Suprapubic skin (tissue), 4 donors: Measurements from ENCODE around the gene LRRC70. TPM values are rescaled to one million over a fixed set of nuclear protein-coding genes. Genes with fewer than 3 reads are reported as not detected.
"Not testable (repeated sequence)": the region's sequence is repeated elsewhere in the genome, so short reads cannot be mapped to it uniquely, and the experiment has no call there.

Experiments used
- DNase-seq, 2 donors: peaks; one replicate each; pipeline ENCODE4 v3.0.0-alpha.2; 2019; ENCODE audit warnings: low spot score in 2 of 2
- H3K27ac ChIP-seq: fragments of 200-600 bp; sonication (generic); one replicate; pipeline ENCODE4 v1.5.1; 2019
- H3K27me3 ChIP-seq: fragments of 200-600 bp; sonication (generic); one replicate; pipeline ENCODE4 v1.5.1; 2019
- H3K36me3 ChIP-seq: fragments of 200-600 bp; sonication (generic); one replicate; pipeline ENCODE4 v1.5.1; 2019
- H3K4me1 ChIP-seq: fragments of 200-600 bp; sonication (generic); one replicate; pipeline ENCODE4 v1.5.1; 2019
- H3K4me3 ChIP-seq: fragments of 200-600 bp; sonication (generic); one replicate; pipeline ENCODE4 v1.5.1; 2019; ENCODE audit warnings: mild to moderate bottlenecking
- H3K9me3 ChIP-seq: fragments of 200-600 bp; sonication (generic); one replicate; pipeline ENCODE4 v1.5.1; 2019
- EP300 ChIP-seq: sonication (generic); formaldehyde crosslinking; IDR thresholded peaks from one replicate; pipeline ENCODE4 v1.6.1; 2017; ENCODE audit warnings: antibody characterized with exemption
- POLR2A ChIP-seq, 2 donors: fragments of 450-650 bp; IDR thresholded peaks; one replicate each; pipeline ENCODE4 v1.6.1; 2017; ENCODE audit warnings: antibody characterized with exemption in 2 of 2, mild to moderate bottlenecking in 2 of 2, moderate library complexity in 2 of 2
- POLR2AphosphoS5 ChIP-seq, 3 donors: sonication (generic); formaldehyde crosslinking; IDR thresholded peaks; one replicate each; pipeline ENCODE4 v1.6.1; 2017; ENCODE audit warnings: antibody characterized with exemption in 3 of 3
- whole genome bisulfite sequencing: methylation state at CpG from one replicate; pipeline ENCODE4 v1.1.5; 2018; 5-methylcytosine and 5-hydroxymethylcytosine counted together
- total RNA-seq, 4 donors: library from RNA; depleted of rRNA; stranded (reverse); fragments of >200 nt; gene quantifications; one replicate each; pipeline ENCODE4 v1.1.0, GENCODE V29; 2016
- TF ChIP-seq, protein P1 (sequence below), 2 donors: fragments of 200-600 bp in 1 of 2; fragments of 450-650 bp in 1 of 2; sonication (generic) in 1 of 2; IDR thresholded peaks; one replicate each; pipeline ENCODE4 v1.5.1; 2016 to 2019; ENCODE audit warnings: antibody characterized with exemption in 2 of 2, mild to moderate bottlenecking in 1 of 2, moderate library complexity in 1 of 2

The LRRC70 gene
- total RNA-seq, 4 donors from 2014 or later = 1.8 to 6.1 (median 2.9) TPM

DNA sequence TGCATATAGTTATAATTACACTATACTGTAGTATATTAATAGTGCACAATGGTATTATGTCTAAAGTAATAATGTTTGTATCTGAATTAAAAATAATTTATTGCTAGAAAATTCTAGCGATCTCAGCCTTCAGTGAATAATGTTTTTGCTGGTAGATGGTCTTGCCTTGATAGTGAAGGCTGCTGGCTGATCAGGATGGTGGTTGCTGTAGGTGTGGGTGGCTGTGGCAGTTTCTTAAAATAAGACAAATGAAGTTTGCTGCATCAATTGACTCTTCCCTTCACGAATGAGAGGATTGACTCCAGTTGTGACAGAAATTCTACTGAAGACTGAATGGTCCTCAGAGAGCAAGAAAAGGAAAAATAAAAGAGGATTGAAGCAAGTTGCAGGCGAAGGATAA, 19.7 kb upstream of the LRRC70 start:
- H3K4me1 ChIP-seq = no peaks in the 10 kb centered on the region
- no peak for DNase-seq
- no peak overlapping the region for H3K27ac ChIP-seq
- 97% methylated on average over 3 of the region's 3 CpGs for WGBS
- H3K27me3 ChIP-seq = no peaks in the 10 kb centered on the region
- no peaks in the 10 kb centered on the region for H3K9me3 ChIP-seq
- TF ChIP-seq POLR2A (IDR thresholded peaks at IDR 0.05) (no peak), EP300 (no peak), POLR2AphosphoS5 (IDR thresholded peaks at IDR 0.05) (no peak)
- TF ChIP-seq, protein P1, sequence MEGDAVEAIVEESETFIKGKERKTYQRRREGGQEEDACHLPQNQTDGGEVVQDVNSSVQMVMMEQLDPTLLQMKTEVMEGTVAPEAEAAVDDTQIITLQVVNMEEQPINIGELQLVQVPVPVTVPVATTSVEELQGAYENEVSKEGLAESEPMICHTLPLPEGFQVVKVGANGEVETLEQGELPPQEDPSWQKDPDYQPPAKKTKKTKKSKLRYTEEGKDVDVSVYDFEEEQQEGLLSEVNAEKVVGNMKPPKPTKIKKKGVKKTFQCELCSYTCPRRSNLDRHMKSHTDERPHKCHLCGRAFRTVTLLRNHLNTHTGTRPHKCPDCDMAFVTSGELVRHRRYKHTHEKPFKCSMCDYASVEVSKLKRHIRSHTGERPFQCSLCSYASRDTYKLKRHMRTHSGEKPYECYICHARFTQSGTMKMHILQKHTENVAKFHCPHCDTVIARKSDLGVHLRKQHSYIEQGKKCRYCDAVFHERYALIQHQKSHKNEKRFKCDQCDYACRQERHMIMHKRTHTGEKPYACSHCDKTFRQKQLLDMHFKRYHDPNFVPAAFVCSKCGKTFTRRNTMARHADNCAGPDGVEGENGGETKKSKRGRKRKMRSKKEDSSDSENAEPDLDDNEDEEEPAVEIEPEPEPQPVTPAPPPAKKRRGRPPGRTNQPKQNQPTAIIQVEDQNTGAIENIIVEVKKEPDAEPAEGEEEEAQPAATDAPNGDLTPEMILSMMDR (IDR thresholded peaks at IDR 0.05) = no peak
- no peak overlapping the region for H3K4me3 ChIP-seq
- H3K36me3 ChIP-seq = peaks cover 4% of the 10 kb centered on the region

DNA sequence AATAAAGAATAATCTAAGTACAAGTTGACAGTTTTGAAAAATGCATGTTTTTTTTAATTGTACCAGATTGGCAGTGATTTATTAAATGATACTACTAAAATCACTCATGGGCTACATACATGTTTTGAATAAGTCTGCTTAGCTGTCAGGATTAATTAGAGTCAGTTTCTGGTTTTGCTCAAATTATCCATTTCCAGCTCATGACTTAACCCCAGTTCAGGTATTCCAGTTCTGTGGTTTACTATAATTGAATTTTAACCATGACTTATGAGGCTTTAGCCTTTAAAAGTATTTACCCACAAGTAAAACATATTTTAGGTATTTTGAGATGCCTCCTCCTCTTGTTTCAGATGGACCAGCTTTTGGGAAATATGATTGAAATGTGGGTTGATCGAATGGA, 17.8 kb upstream of the LRRC70 start:
- 95% methylated on average over 1 of the region's 1 CpG for WGBS

DNA sequence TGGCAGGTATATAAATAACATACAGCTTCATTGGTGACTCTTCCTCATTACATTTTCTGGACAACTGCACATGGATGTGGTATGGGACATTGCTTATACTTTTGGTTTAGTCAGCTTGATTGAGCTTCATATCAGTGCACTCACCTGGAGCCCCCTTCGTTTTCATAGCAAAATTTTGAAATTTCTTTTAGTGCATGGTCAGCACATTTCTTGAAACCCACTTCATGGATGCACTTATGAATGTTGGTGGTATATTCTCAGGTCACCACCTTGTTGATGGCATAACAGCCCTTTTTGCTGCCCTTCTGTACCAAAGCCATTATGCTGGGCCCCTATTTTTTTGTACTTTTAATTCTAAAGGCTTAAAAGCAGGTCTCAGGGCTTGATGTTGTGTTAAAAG, 16.7 kb upstream of the LRRC70 start:
- H3K27ac ChIP-seq = no peak overlapping the region
- no peak for DNase-seq
- H3K9me3 ChIP-seq = no peaks in the 10 kb centered on the region
- peaks cover 15% of the 10 kb centered on the region for H3K36me3 ChIP-seq
- no peaks in the 10 kb centered on the region for H3K4me1 ChIP-seq
- no peak overlapping the region for H3K4me3 ChIP-seq
- no peaks in the 10 kb centered on the region for H3K27me3 ChIP-seq
- 96% methylated on average over 1 of the region's 1 CpG for WGBS
- no peak for TF ChIP-seq POLR2AphosphoS5 (IDR thresholded peaks at IDR 0.05)
- TF ChIP-seq POLR2A (IDR thresholded peaks at IDR 0.05) = no peak
- TF ChIP-seq, protein P1 (IDR thresholded peaks at IDR 0.05) = no peak
- TF ChIP-seq EP300 = no peak

More for the DNA sequence above, 17.8 kb upstream of the LRRC70 start:
- Histone ChIP-seq H3K27me3 (no peaks in the 10 kb centered on the region), H3K27ac (no peak overlapping the region), H3K36me3 (peaks cover 6% of the 10 kb centered on the region), H3K4me3 (no peak overlapping the region), H3K4me1 (no peaks in the 10 kb centered on the region), H3K9me3 (no peaks in the 10 kb centered on the region)
- no peak for DNase-seq
- no peak for TF ChIP-seq EP300
- no peak for TF ChIP-seq POLR2AphosphoS5 (IDR thresholded peaks at IDR 0.05)
- no peak for TF ChIP-seq POLR2A (IDR thresholded peaks at IDR 0.05)
- TF ChIP-seq, protein P1 (IDR thresholded peaks at IDR 0.05) = no peak

DNA sequence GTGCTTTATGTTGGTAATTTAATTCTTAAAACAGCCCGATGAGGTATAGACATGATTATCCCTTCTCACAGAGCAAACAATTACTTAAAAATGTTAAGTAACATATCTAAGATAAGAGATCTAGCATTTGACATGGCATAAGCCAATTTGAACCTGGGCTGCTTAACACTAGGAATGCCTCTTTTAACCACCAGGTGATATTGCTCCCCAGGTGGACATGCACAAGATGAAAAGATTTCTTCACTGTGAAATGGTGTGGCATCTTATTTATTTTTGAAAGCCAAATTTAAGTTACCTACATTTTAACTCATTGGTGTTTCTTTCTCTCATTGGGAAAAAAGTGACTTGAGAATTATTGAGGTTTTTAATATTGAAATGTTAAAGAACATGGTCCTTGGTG, 15.8 kb upstream of the LRRC70 start:
- H3K36me3 ChIP-seq = peaks cover 22% of the 10 kb centered on the region
- H3K27ac ChIP-seq = no peak overlapping the region
- 94% methylated on average over 1 of the region's 1 CpG for WGBS
- no peak for TF ChIP-seq EP300
- TF ChIP-seq POLR2A (IDR thresholded peaks at IDR 0.05) = no peak
- TF ChIP-seq, protein P1 (IDR thresholded peaks at IDR 0.05) = no peak
- TF ChIP-seq POLR2AphosphoS5 (IDR thresholded peaks at IDR 0.05) = no peak
- DNase-seq = no peak
- no peaks in the 10 kb centered on the region for H3K4me1 ChIP-seq
- H3K4me3 ChIP-seq = no peak overlapping the region
- H3K27me3 ChIP-seq = no peaks in the 10 kb centered on the region
- H3K9me3 ChIP-seq = no peaks in the 10 kb centered on the region

DNA sequence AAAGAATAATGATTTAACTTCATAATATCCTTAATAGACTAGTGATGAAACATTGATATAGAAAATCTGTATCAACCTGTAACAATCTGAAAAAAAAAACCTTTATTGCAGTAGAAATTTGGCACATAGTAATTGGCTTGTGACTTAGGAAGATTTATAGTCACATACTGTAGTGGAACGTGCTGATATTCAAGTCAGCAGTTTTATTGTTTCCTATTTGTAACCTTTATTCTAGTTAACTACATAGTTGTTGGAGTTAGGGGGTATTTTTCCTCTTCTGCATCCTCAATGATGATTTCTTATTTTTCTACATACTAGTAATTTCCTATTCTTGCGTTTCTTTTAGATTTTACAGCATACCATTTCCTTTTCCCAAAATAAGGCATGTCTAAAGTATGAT, 14.5 kb upstream of the LRRC70 start:
- 54% methylated on average over 2 of the region's 2 CpGs for WGBS
- H3K9me3 ChIP-seq = no peaks in the 10 kb centered on the region

DNA sequence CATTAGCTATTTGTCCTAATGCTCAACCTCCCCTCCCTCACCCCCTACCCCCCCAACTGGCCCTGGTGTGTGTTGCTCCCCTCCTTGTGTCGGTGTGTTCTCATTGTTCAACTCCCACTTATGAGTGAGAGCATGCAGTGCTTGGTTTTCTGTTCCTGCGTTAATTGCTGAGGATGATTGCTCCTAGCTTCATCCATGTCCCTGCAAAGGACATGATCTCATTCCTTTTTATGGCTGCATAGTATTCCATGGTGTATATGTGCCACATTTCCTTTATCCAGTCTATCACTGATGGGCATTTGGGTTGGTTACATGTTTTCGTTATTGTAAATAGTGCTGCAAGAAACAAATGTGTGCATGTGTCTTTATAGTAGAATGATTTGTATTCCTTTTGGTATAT, 12.9 kb upstream of the LRRC70 start:
- 83% methylated on average over 3 of the region's 3 CpGs for WGBS
- peaks cover 21% of the 10 kb centered on the region for H3K36me3 ChIP-seq
- not testable (repeated sequence) for H3K4me3 ChIP-seq

More for the DNA sequence above, 14.5 kb upstream of the LRRC70 start:
- no peak overlapping the region for H3K27ac ChIP-seq
- TF ChIP-seq EP300 (no peak), POLR2AphosphoS5 (IDR thresholded peaks at IDR 0.05) (no peak), POLR2A (IDR thresholded peaks at IDR 0.05) (no peak)
- TF ChIP-seq, protein P1 (IDR thresholded peaks at IDR 0.05) = no peak
- no peak overlapping the region for H3K4me3 ChIP-seq
- H3K4me1 ChIP-seq = no peaks in the 10 kb centered on the region
- H3K36me3 ChIP-seq = peaks cover 25% of the 10 kb centered on the region
- DNase-seq = no peak
- no peaks in the 10 kb centered on the region for H3K27me3 ChIP-seq

More for the DNA sequence above, 12.9 kb upstream of the LRRC70 start:
- DNase-seq, H3K27ac ChIP-seq, H3K9me3 ChIP-seq, H3K27me3 ChIP-seq, H3K4me1 ChIP-seq: not testable (repeated sequence)
